ENCODE results near the gene GTSF1L.
A peak's percentile ranks its signal among the peaks of the same experiment; 100 is the strongest.

Gene GTSF1L

DNA sequence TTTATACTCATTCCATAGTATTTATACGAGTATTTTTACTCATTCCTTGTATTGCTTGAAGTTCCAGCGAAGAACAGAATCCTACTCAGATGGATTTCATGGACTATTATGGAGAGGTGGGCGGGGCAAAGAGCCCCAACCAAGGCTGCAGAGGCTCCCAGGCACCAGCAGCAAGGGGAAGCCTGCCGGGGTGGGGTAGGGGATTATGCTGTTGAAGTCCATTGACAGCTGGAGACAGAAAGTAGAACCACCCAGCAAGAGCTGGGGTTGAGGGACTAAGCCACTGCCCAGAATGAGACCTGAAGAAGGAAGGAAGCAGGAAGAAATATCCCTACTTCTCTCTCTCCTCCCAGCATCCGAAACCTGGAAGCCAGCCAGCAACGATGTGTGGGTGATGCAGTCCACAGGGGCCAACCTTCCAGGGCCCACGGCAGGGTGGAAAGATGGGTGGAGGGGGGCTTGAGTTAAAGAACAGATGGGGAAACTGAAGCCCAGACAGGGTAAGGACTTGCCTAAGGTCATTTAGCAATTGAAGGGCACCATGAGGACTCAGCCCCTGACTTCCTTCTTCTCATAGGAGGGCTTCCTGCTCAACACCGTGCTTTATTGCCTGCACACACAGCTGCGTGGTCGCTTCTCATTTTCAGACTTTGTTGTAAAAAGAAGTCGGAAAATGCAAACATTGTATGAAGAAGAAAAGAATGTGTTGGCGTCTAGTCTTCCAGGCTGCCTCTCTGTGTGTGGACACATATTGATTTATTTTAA is 18.3 kb upstream of the GTSF1L start:
- DNase-seq: no peak

DNA sequence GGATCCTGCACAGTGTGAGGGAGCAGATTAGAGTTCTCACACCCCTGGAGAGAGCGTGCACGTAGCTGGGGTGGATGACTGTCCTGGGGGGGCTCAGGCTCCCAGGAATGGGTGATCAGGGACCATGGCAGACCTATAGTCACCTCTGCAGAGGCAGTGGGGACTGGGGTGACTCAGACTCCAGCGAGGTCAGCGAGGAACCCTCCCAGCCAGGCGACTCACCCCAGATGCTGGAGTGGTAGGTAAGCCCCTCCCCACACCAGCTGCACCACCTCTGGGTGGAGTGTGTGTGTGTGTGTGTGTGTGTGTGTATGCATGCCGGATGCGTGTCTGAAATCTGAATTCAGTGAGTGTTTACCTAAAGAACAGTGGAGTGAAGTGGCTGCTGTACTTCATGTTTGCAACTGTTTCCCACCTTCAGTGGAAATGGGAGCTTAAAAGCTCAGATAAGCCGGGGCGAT is 17.4 kb upstream of the GTSF1L start:
- no peak for DNase-seq

DNA sequence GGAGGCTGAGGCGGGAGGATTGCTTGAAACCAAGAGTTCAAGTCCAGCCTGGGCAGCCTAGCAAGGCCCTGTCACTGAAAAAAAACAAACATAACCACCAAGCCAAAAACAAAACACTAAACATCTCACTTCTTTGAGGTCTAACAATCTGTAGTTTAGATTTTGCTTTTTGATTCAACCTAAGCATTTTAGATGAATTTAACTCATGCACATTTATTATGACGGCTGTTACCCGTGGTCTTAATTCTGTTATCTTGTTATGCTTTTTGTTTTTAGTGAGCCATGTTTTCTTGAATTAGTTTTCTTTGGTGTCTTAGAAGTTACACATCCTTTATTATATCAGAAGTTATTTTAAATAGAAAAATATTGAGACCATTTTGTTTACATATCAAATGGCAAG is 13.8 kb upstream of the GTSF1L start:
- DNase-seq: no peak

DNA sequence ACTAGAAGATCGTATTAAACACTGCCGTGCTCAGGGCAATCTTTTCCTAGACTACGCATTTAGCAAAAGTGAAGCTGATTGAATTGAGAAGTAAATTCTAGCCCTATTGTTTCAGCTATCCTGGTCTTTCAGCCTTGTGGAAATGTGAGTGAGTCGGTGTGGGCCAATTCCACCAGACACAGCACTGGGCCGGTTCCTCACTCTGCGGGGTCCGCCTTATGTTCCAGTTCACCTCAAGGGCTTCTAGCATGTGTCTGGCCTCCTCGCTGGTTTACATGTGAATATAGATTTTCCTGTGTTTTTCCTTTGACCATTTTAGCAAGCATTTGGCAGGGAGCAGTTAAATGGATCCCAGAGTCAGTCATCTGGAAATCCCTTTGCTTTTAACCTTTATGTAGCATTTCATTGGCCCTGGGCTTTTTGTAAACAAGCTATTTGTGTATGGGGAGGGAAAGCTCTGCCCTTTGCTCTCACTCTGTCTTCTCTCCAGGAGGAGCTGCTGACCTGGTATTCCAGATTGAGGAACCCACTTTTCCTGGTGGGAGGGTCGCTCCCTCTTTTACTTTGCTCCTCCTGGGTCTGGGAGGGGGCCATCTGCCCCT is 12.4 kb upstream of the GTSF1L start:
- DNase-seq: no peak

DNA sequence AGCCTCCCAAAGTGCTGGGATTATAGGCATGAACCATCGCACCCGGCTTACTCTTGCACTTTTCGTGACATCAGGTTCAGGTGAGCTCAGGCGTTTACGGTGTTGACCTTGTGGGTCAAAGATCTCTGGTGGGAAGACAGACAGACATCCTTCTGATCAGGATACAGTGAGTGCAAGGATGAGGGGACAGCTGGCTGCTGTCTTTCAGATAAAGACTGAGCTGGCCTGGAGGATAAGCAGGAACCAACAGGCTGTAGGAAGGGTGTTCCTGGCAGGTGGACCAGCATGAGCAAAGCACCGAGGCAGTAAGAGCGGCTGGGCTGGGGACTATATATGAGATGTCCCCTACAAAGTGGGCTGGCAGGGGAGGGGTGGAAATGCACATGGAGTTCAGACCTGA is 11.1 kb upstream of the GTSF1L start:
- DNase-seq: no peak

DNA sequence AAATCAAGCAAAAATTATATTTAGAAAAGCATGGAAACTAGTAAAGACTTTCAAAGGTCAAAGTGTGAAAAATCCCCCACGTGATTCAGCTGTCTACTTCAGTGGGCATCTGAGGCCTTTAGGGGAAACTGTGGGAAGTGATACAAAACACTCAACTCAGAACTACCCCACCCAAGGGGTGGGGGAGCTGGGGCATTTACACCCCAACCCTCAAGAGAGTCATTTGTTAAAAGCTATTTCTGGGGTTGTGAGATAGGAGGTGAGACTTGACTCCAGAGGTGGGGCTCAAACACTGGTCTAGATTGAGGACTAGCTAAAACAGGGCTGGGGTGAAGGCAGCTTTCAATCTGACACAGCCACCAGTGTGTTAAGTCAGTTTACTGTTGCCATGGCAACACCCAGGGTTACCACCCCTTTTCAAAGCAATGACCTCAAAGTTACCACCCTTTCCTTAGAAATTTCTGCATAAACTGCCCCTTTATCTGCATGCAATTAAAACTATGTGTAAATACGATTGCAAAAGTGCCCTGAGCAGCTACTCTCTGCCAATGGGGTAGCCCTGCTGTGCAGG is 9.9 kb upstream of the GTSF1L start:
- peak; percentile 34 to 37 for DNase-seq

DNA sequence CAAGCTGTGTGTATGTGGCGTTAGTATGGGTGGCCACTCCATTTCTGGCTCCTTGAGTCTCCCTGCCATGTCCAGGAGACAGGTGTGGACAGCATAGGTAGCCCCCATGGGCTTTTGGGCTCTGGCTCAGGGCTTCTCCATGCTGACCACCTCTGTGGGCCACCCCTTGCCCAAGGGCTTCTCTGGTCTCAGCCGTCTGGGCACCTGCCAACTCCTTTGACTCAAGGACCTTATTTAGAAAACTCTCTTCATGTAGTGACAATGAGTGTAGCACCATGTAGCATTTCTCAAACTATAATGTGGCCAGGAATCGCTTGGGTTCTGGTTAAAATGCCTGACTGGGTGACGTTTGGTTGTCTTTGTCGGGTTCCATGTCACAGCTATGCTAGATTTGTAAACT is 5.1 kb upstream of the GTSF1L start:
- no peak for DNase-seq

DNA sequence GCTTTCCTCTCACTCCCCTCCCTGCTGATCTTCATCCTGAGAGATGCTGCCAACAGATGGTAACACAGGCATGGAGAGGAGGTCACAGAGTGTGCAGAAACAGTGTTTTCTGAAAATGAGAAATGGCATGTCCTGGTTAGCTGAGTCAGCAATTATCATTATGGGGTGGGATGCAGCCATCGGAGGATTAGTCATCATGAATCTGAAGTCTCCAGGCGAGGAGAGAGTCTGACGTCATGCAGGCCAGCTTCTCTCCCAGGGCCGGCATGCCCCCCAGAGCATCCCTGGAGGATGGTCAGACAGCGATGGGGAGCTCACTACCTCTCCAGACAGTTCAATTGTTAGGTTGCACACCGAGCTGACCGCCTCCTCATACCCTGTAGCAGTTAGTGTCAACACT is 4.7 kb upstream of the GTSF1L start:
- no peak for DNase-seq

DNA sequence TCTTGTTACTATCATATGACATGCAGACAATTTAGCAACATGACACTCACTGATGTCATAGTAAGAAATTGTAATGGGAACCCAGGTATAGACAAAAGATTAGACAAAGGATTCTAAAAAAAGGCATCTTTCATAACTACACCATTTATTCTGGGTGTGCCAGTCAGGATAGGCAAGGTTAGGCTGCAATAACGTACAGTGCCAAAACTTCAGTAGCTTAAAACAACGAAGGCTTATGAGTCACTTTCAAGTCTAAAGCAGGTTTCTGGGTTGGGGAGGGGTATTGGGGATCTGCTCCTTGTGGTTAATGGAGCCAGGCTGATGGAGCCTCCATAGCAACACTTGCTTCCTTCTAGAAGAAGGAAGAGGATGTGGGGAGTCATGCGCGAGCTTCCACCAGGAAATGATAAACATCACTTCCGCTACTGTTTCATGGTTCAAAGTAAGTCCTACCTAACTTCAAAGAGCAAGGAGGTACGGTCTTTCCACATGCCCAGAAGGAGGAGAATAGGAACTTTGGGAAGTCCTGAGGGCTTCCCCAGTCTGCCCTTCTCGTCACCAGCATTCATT is 2.0 kb upstream of the GTSF1L start:
- no peak for DNase-seq

DNA sequence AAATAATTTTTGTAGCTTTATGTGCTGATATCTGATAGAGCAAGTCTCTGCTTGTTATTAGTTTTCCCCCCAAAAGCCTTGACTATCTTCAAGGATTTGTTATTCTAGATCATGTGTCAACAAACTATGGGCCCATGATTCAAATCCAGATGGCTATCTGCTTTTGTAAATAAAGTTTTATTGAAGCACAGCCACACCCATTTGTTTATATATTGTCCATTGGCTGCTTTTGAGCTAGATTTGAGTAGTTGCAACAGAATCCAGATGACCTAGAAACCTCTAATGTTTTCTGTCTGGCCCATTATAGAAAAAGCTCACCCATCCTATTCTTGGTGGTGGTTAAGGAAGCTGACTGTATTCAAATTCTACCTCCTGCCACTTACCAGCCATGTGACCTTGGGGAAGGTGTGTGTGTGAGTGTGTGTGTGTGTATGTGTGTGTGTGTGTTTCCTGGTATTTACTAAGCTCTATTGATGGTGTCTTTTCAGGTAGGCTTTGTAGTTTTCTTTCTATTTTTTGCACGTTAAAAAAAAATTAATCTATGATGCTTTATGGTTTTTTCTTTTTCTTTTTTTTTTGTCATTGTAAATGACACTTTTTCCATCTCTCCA is 1.3 kb upstream of the GTSF1L start:
- DNase-seq: no peak

DNA sequence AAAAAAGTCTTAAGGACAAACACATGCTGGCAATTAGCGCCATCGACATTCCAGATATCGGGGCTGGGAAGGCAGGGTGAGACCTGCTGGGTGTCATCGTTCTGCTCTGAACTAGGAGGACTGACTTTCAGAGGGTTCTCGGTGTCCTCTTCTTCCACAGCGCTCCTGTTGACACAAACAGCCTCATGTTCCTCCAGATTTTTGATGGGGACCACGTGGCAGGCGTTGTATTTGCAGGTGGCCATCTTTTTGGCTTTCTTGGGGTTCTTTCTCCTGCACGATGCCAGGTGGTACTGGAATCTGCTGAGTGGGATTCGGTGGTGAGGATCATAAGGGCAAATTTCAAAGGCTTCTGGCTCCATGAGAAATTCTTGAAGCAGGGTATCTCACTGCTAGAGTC is 469 bp downstream of the GTSF1L start:
- DNase-seq: no peak

DNA sequence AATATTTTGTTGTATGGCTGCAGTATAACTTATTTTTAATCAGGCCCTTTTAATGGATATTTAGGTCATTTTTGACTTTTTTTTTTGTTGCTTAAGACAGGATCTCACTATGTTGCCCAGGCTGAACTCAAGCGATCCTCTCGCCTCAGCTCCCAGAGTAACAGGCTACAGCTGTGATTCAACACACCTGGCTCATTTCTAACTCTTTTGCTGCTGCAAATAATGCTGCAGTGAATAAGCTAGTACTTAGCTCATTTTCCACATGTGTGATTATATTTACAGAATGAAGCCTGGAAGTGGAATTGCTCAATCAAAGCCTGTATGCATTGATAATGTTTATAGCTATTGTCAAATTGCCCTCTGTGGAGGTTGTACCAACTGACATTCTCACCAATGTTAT is 1.1 kb downstream of the GTSF1L start:
- no peak for DNase-seq

DNA sequence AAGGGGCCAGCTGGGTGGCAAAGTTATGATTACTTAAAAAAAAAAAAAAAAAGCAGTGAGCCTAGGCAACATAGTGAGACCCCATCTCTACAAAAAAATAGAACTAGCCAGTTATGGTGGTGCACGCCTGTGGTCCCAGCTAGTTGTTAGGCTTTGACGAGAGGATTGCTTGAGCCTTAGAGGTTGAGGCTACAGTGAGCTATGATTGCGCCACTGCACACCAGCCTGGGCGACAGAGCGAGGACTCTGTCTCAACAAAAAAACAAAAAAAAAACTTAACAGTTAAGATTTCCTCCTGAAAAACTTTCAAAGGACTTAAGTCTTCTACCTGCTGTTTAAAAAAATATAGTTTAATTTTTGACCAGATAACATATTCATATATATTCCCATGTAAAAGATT is 2.4 kb downstream of the GTSF1L start:
- no peak for DNase-seq

DNA sequence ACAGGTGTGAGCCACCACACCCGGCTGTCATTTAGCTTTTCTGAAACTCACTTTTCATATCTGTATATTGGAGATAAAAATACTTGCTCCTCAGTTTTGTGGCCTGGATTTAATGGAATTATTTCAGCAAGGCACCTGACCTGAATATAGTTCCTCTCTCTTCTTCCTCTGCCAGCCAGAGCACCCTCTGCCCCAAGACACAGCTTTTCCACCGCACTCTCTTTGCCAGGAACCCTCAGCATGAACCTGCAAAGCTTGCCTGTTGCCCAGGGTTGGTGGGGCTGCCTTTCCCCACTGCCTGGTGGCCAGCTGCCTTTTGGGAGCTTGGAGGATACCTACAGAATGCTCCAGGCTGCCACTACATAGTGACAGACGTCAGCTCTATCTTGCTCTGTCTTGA is 3.1 kb downstream of the GTSF1L start:
- DNase-seq: no peak

DNA sequence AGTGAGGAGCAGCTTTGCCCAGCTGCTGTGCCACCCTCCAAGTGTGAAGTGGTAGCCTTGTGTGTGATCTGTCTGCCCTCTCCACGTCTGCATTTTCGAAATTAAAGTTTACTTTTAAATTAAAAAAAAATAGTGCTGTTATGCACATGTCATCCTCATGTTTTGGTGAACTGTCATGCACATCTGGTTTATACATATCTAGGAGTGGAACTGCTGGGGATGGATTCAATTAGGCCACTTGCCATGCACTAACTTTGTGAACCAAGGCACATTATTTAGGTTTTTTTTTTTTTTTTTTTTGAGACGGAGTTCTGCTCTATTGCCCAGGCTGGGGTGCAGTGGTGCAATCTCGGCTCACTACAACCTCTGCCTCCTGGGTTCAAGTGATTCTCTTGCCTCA is 3.6 kb downstream of the GTSF1L start:
- no peak for DNase-seq

DNA sequence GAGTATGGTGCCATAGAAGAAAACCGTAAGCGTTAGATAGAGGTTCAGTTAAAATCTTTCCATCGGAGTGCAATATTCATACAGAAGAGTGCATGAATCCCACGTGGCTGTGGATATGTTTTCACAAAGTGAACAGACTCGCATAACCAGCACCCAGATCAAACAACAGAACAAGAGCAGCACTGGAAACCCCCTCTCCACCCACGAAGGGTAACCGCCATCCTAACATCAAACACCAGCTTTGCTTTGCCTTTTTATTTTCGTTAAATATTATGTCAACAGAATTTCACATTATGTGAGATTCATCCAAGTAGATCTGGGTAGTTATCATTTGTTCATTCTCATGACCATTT is 4.7 kb downstream of the GTSF1L start:
- peak; percentile 33 to 59 for DNase-seq

DNA sequence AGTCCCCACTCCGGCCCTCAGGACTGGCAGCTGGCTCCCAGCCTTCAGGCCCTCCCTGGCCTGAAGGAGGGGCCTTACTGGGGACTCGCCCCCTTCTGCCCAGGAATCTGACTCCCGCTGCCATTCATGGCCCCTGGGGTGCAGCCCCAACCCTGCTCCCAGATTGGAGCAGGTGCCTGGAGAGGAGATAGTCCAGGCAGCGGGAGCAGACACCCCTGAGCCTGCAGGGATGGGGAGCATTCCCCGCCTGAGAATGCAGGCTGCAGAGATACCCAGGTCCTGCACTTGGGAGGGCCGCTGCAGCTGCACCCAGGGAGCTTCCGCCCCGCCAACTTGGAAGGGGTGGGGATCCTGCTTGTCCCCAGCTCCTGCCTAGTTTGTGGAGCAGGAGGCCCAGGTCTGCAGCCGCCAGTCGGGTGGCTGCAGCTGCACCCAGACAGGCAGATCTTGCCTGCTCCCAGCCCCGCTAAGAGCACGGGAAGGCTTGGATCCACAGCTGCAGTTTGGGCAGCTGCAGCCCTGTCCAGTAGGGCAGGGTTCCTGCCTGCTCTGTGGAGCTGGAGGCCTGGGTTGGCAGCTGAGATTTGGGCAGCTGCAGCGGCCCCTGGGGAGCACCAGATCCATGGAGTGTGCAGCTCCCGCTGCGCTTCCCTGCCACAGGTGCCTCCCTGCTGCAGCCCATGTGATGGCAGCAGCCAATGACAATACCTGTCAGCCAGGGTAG is 5.2 kb downstream of the GTSF1L start:
- DNase-seq: peak in 1 of 2 donors; percentile 22

DNA sequence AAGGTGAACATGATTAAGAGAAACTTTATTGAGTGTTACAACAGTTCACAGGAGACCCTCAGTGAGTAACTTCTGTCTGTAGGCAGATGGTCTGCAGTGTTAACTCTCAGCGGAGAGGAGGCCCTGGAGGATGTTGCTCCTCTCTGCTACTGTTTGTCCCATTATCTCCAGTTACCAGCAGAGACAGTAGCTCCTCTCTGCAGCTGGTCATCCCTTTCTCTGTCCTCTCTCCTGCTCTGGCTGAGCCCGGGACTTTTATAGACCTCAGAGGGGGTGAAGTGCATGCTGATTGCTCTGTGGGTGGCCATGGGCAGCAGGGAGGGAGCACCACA is 5.7 kb downstream of the GTSF1L start:
- DNase-seq: no peak

DNA sequence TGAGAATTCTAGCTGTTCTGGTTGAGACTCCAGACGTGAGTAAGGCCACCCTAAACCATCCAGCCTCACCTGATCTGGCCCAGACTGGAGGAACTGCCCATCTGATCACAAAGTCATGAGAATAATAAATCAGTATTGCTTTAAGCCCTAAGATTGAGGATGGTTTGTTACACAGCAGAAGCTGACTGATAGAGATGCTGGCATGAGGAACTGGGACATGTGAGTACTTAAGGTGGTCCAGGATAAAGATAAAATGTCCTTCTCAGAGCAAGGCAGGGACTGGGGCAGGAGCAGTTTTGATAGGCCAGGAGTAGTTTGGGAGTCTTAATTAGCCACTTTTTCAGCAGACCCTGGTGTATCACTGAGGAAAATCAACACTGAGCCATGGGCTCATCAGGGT is 6.8 kb downstream of the GTSF1L start:
- DNase-seq: no peak

DNA sequence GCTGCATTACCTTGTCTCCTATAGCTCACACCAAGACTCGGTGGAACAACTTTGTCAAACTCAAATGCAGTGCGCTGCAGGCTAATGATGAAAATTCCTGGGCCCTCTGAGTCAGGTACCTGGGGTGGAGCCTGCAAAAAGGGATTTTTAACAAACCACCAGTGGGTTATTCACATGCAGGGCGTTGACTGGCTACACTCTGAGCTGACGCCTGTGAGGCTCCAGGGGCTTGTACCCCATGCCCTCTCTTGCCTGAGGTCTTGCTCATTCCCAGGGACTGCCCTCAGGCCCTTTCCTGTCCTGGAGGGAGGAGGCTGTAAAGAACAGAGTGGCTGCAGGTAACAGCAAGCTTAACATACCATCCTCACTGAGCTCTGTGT is 9.2 kb downstream of the GTSF1L start:
- no peak for DNase-seq

DNA sequence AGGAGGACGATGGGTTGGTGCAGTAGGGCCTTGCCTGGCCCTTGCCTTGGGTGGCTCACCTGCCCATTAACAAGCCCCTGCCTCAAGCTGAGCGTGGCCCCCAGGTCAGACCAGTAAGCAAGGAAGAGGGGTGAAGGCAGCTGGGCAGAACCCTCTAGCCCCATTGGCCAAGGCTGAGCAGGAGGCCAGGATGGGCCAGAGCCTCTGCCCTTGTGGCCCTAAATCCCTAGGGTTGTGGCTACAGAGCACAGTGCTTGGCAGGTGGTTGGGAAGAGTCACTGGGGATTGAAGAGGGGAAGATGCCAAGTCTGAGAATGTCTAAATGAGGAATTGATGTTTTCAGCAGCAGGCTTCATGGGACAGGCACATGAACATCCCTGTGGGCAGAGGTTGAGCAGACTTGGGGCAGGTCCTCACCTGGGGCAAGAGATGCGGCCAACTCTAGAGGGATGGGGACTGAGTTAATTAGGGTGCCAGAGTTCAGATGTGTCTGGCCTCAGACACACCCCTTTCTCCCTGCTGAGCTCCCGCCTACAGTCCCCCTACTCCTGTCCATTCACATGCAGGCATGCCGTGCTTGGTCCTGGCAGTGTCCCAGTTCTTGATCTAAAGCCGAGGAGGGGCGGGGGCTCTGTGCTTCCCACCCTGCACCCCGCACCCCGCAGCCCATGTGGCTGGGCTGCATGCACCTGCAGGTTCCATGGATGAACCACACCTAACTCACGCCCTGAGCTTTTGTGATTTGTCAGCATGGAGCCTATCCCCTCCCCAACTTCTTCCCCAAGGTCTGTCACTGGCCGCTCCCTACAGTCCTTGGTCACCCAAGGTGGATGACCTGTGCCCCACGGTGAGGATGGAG is 9.8 kb downstream of the GTSF1L start:
- no peak for DNase-seq

DNA sequence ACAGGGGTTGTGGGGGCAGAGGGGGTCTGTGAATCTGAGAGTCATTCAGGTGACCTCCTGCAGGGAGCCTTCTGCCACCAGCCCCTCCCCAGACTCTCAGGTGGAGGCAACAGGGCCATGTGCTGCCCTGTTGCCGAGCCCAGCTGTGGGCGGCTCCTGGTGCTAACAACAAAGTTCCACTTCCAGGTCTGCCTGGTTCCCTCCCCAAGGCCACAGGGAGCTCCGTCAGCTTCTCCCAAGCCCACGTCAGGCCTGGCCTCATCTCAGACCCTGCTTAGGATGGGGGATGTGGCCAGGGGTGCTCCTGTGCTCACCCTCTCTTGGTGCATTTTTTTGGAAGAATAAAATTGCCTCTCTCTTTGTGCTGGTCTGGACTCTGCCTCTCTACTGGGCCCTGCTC is 10.7 kb downstream of the GTSF1L start:
- no peak for DNase-seq
